SK-N-SH treated with all-trans-retinoic acid at 6 μM for 48 hours (cell line): ENCODE data around the gene KRT6B.

Experiments
- BACH2 ChIP-seq: fragments of 250-450 bp; sonication (Bioruptor Pico); IDR thresholded peaks from 2 replicates; pipeline ENCODE4 v1.9.0; 2021; ENCODE audit warnings: mild to moderate bottlenecking, borderline replicate concordance
- ESRRG ChIP-seq: fragments of 250-450 bp; sonication (Bioruptor Pico); IDR thresholded peaks from 2 replicates; pipeline ENCODE4 v1.6.1; 2021; ENCODE audit warnings: mild to moderate bottlenecking
- GLIS3 ChIP-seq: fragments of 250-450 bp; sonication (Bioruptor Pico); IDR thresholded peaks from 2 replicates; pipeline ENCODE4 v1.5.0; 2020; ENCODE audit warnings: mild to moderate bottlenecking, moderate library complexity
- OSR1 ChIP-seq: fragments of 250-450 bp; sonication (Bioruptor Pico); IDR thresholded peaks from 2 replicates; pipeline ENCODE4 v1.8.0; 2022; ENCODE audit warnings: moderate library complexity, mild to moderate bottlenecking, inconsistent platforms
- RARB ChIP-seq: fragments of 250-450 bp; sonication (Bioruptor Pico); IDR thresholded peaks from 2 replicates; pipeline ENCODE4 v1.8.0; 2021; ENCODE audit warnings: mild to moderate bottlenecking, moderate library complexity
- SNAI2 ChIP-seq: fragments of 250-450 bp; sonication (Bioruptor Pico); IDR thresholded peaks from 2 replicates; pipeline ENCODE4 v1.5.0; 2020; ENCODE audit warnings: mild to moderate bottlenecking, moderate library complexity
- TOX ChIP-seq: fragments of 250-450 bp; sonication (Bioruptor Pico); IDR thresholded peaks from 2 replicates; pipeline ENCODE4 v1.8.0; 2021; ENCODE audit warnings: mild to moderate bottlenecking, moderate library complexity, borderline replicate concordance
- ZFP3 ChIP-seq: fragments of 250-450 bp; sonication (Bioruptor Pico); IDR thresholded peaks from 2 replicates; pipeline ENCODE4 v1.5.0; 2020; ENCODE audit warnings: mild to moderate bottlenecking, moderate library complexity
- ZFP30 ChIP-seq: fragments of 450-650 bp; formaldehyde crosslinking; IDR thresholded peaks from 2 replicates; pipeline ENCODE4 v1.5.0; 2022; ENCODE audit warnings: mild to moderate bottlenecking, moderate library complexity
- ZNF8 ChIP-seq: fragments of 450-650 bp; formaldehyde crosslinking; IDR thresholded peaks from 2 replicates; pipeline ENCODE4 v1.5.0; 2020; ENCODE audit warnings: mild to moderate bottlenecking, moderate library complexity
- TF ChIP-seq, protein P1 (sequence below): fragments of 250-450 bp; sonication (Bioruptor Pico); IDR thresholded peaks from 2 replicates; pipeline ENCODE4 v1.8.0; 2021; ENCODE audit warnings: low read depth, mild to moderate bottlenecking, moderate library complexity, borderline replicate concordance
- TF ChIP-seq, protein P2 (sequence below): fragments of 250-450 bp; sonication (Bioruptor Pico); IDR thresholded peaks from 2 replicates; pipeline ENCODE4 v1.8.0; 2020; ENCODE audit warnings: mild to moderate bottlenecking, moderate library complexity, borderline replicate concordance
- TF ChIP-seq, protein P3 (sequence below): fragments of 250-450 bp; sonication (Bioruptor Pico); IDR thresholded peaks from 2 replicates; pipeline ENCODE4 v1.5.1; 2021; ENCODE audit warnings: mild to moderate bottlenecking, moderate library complexity

DNA sequence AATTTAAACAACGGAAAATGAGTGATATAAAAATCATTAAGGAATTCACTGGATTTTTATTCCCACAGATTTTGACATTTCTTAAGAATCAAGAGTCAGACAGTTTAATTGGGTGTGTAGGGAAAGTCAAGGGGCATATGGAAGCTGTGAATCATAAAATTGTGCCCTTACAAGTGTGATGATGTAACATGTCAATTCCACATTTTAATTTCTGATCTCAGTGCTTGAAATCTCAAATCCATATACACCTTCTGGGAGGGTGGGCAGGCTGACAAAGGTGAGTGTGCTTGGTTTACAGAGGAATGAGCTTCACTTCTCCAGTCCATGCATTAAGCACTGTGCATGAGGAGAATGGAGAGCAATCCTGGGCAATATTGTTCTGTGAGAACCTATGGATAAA is 42.2 kb upstream of the KRT6B start:
- TF ChIP-seq TOX (CRISPR knock-in tag) = no peak
- TF ChIP-seq, protein P1, sequence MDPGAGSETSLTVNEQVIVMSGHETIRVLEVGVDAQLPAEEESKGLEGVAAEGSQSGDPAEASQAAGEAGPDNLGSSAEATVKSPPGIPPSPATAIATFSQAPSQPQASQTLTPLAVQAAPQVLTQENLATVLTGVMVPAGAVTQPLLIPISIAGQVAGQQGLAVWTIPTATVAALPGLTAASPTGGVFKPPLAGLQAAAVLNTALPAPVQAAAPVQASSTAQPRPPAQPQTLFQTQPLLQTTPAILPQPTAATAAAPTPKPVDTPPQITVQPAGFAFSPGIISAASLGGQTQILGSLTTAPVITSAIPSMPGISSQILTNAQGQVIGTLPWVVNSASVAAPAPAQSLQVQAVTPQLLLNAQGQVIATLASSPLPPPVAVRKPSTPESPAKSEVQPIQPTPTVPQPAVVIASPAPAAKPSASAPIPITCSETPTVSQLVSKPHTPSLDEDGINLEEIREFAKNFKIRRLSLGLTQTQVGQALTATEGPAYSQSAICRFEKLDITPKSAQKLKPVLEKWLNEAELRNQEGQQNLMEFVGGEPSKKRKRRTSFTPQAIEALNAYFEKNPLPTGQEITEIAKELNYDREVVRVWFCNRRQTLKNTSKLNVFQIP (CRISPR knock-in tag) = no peak
- TF ChIP-seq RARB = no peak
- no peak for TF ChIP-seq OSR1
- TF ChIP-seq GLIS3 (CRISPR knock-in tag) = no peak
- no peak for TF ChIP-seq ZNF8 (CRISPR knock-in tag)
- no peak for TF ChIP-seq ZFP3 (CRISPR knock-in tag)
- TF ChIP-seq, protein P2, sequence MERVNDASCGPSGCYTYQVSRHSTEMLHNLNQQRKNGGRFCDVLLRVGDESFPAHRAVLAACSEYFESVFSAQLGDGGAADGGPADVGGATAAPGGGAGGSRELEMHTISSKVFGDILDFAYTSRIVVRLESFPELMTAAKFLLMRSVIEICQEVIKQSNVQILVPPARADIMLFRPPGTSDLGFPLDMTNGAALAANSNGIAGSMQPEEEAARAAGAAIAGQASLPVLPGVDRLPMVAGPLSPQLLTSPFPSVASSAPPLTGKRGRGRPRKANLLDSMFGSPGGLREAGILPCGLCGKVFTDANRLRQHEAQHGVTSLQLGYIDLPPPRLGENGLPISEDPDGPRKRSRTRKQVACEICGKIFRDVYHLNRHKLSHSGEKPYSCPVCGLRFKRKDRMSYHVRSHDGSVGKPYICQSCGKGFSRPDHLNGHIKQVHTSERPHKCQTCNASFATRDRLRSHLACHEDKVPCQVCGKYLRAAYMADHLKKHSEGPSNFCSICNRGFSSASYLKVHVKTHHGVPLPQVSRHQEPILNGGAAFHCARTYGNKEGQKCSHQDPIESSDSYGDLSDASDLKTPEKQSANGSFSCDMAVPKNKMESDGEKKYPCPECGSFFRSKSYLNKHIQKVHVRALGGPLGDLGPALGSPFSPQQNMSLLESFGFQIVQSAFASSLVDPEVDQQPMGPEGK (CRISPR knock-in tag) = no peak
- TF ChIP-seq SNAI2 = no peak
- TF ChIP-seq ESRRG (CRISPR knock-in tag) = no peak
- TF ChIP-seq, protein P3, sequence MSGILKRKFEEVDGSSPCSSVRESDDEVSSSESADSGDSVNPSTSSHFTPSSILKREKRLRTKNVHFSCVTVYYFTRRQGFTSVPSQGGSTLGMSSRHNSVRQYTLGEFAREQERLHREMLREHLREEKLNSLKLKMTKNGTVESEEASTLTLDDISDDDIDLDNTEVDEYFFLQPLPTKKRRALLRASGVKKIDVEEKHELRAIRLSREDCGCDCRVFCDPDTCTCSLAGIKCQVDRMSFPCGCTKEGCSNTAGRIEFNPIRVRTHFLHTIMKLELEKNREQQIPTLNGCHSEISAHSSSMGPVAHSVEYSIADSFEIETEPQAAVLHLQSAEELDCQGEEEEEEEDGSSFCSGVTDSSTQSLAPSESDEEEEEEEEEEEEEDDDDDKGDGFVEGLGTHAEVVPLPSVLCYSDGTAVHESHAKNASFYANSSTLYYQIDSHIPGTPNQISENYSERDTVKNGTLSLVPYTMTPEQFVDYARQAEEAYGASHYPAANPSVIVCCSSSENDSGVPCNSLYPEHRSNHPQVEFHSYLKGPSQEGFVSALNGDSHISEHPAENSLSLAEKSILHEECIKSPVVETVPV (CRISPR knock-in tag) = no peak
- no peak for TF ChIP-seq ZFP30 (CRISPR knock-in tag)
- no peak for TF ChIP-seq BACH2 (CRISPR knock-in tag)
